Fibroblast of peridontal ligament (primary cell): ENCODE results near the gene SF3A1.
A peak's percentile ranks its signal among the peaks of the same experiment; 100 is the strongest.
"Not testable (repeated sequence)": the region's sequence is repeated elsewhere in the genome, so short reads cannot be mapped to it uniquely, and the experiment has no call there.

ENCODE experiments used
- DNase-seq: peaks from one replicate; pipeline ENCODE4 v3.0.0-alpha.2; 2010; ENCODE audit errors: extremely low read depth

Gene SF3A1

GRCh38 chr22:30356449-30357235, at the start of gene SF3A1, which contains the start of gene CCDC157:
Gene SF3A1 (minus strand): TSS chr22:30356894. CDS start chr22:30356792, 102 bp downstream.
Gene CCDC157 (plus strand): TSS chr22:30357007. CDS start chr22:30366001, 8,994 bp downstream.
- DNase-seq, result peak; percentile 80

GRCh38 chr22:30406400-30406799, 49.7 kb upstream of the SF3A1 start:
- no peak for DNase-seq

- DNase-seq, result no peak
These were observed 49.0 kb upstream of the SF3A1 start for GRCh38 chr22:30405731-30406130.

GRCh38 chr22:30404307-30404706, 47.6 kb upstream of the SF3A1 start:
- DNase-seq, result no peak

- DNase-seq, result not testable (repeated sequence)
These were observed 46.0 kb upstream of the SF3A1 start for GRCh38 chr22:30402766-30403104.

GRCh38 chr22:30402028-30402765, 45.5 kb upstream of the SF3A1 start:
- DNase-seq, result no peak

- not testable (repeated sequence) for DNase-seq
These were observed 44.3 kb upstream of the SF3A1 start for GRCh38 chr22:30401024-30401423.

- no peak for DNase-seq
These were observed 43.5 kb upstream of the SF3A1 start for GRCh38 chr22:30400159-30400558.

GRCh38 chr22:30399718-30400117, 43.0 kb upstream of the SF3A1 start:
- no peak for DNase-seq

GRCh38 chr22:30398685-30399680, 42.3 kb upstream of the SF3A1 start:
- no peak for DNase-seq

GRCh38 chr22:30397656-30398635, 41.3 kb upstream of the SF3A1 start:
- no peak for DNase-seq

- peak; percentile 27 for DNase-seq
These were observed 40.4 kb upstream of the SF3A1 start, which contains the start of gene SEC14L2 for GRCh38 chr22:30396871-30397655. Gene SEC14L2 (plus strand): TSS chr22:30397018. CDS start chr22:30397117, 99 bp downstream.

- DNase-seq, result no peak
These were observed 37.2 kb upstream of the SF3A1 start for GRCh38 chr22:30393885-30394284.

GRCh38 chr22:30393322-30393680, 36.6 kb upstream of the SF3A1 start:
- DNase-seq, result no peak

GRCh38 chr22:30392661-30393321, 36.1 kb upstream of the SF3A1 start:
- no peak for DNase-seq

GRCh38 chr22:30390974-30391691, 34.4 kb upstream of the SF3A1 start:
- DNase-seq, result peak; percentile 29

GRCh38 chr22:30386960-30387827, 30.5 kb upstream of the SF3A1 start, which contains the start of gene RNF215:
Gene RNF215 (minus strand): TSS chr22:30387411. CDS start chr22:30387313, 98 bp downstream.
- peak; percentile 61 for DNase-seq
